Immature natural killer cell (primary cell): ENCODE results near the gene NLRP1. TPM values are rescaled to one million over a fixed set of nuclear protein-coding genes. Genes with fewer than 3 reads are reported as not detected.

Experiments used
- DNase-seq, 3 donors: peaks; one replicate each; pipeline ENCODE4 v3.0.0; 2022; ENCODE audit warnings: mixed read lengths in 1 of 3
- H3K27ac Mint-ChIP-seq, 6 donors: one replicate each; pipeline ENCODE4 v1.8.0; 2020; ENCODE audit warnings: mixed read lengths in 6 of 6, mild to moderate bottlenecking in 5 of 6, inconsistent platforms in 4 of 6, moderate library complexity in 3 of 6
- H3K27me3 Mint-ChIP-seq, 3 donors: one replicate each; pipeline ENCODE4 v1.8.0; 2020 to 2021; ENCODE audit warnings: low read depth in 3 of 3, mild to moderate bottlenecking in 3 of 3, mixed read lengths in 3 of 3, moderate library complexity in 3 of 3, inconsistent platforms in 1 of 3
- H3K36me3 Mint-ChIP-seq, 3 donors: one replicate each; pipeline ENCODE4 v1.8.0; 2020; ENCODE audit warnings: mixed read lengths in 3 of 3, inconsistent platforms in 2 of 3, mild to moderate bottlenecking in 2 of 3
- H3K4me1 Mint-ChIP-seq, 2 donors: one replicate each; pipeline ENCODE4 v1.8.0; 2020; ENCODE audit warnings: inconsistent platforms in 2 of 2, mild to moderate bottlenecking in 2 of 2, mixed read lengths in 2 of 2, moderate library complexity in 1 of 2
- H3K4me3 Mint-ChIP-seq, 5 donors: one replicate each; pipeline ENCODE4 v1.8.0; 2020; ENCODE audit warnings: mild to moderate bottlenecking in 5 of 5, mixed read lengths in 5 of 5, inconsistent platforms in 3 of 5, moderate library complexity in 3 of 5
- H3K9me3 Mint-ChIP-seq, 6 donors: one replicate each; pipeline ENCODE4 v1.8.0; 2020; ENCODE audit warnings: mild to moderate bottlenecking in 6 of 6, mixed read lengths in 6 of 6, inconsistent platforms in 4 of 6, moderate library complexity in 3 of 6
- polyA plus RNA-seq, 3 donors: library from polyadenylated mRNA; unstranded; fragments of 300-500 nt; fragmentation: Illumina TruSeq; gene quantifications; one replicate each; pipeline ENCODE4 v1.2.3, GENCODE V29; 2021

Gene NLRP1
- polyA plus RNA-seq, 3 donors from 2014 or later: 7.9 to 31.7 (median 10.5) TPM

- Mint-ChIP-seq H3K4me3 (no peak overlapping the region), H3K36me3 (peaks cover 23 to 57% (median 32%) of the 10 kb centered on the region in 3 donors), H3K4me1 (no peaks in the 10 kb centered on the region), H3K9me3 (no peaks in the 10 kb centered on the region), H3K27me3 (peaks cover 0 to 5% (median 2%) of the 10 kb centered on the region in 3 donors), H3K27ac (no peak overlapping the region)
- DNase-seq: no peak
These were observed 48.9 kb downstream of the NLRP1 start for GRCh38 chr17:5535436-5535835.

GRCh38 chr17:5533486-5534315, 50.6 kb downstream of the NLRP1 start:
- Mint-ChIP-seq H3K36me3 (peaks cover 32 to 57% (median 32%) of the 10 kb centered on the region in 3 donors), H3K27ac (no peak overlapping the region), H3K9me3 (no peaks in the 10 kb centered on the region), H3K4me1 (no peaks in the 10 kb centered on the region), H3K27me3 (peaks cover 0 to 3% (median 2%) of the 10 kb centered on the region in 3 donors), H3K4me3 (no peak overlapping the region)
- no peak for DNase-seq

GRCh38 chr17:5532581-5532980, 51.7 kb downstream of the NLRP1 start:
- no peak overlapping the region for H3K4me3 Mint-ChIP-seq

GRCh38 chr17:5531085-5531418, 53.3 kb downstream of the NLRP1 start:
- no peaks in the 10 kb centered on the region for H3K9me3 Mint-ChIP-seq
- peaks cover 30 to 64% (median 35%) of the 10 kb centered on the region in 3 donors for H3K36me3 Mint-ChIP-seq
- no peak overlapping the region for H3K4me3 Mint-ChIP-seq
- peaks cover 2 to 3% (median 3%) of the 10 kb centered on the region in 3 donors for H3K27me3 Mint-ChIP-seq
- peak overlapping the region in 1 of 6 donors; percentile 31 for H3K27ac Mint-ChIP-seq
- no peaks in the 10 kb centered on the region for H3K4me1 Mint-ChIP-seq
- no peak for DNase-seq

More at GRCh38 chr17:5532581-5532980, 51.7 kb downstream of the NLRP1 start:
- H3K4me1 Mint-ChIP-seq: no peaks in the 10 kb centered on the region
- no peak for DNase-seq
- H3K27ac Mint-ChIP-seq: no peak overlapping the region
- H3K9me3 Mint-ChIP-seq: no peaks in the 10 kb centered on the region
- H3K27me3 Mint-ChIP-seq: peaks cover 0 to 3% (median 2%) of the 10 kb centered on the region in 3 donors
- H3K36me3 Mint-ChIP-seq: peaks cover 34 to 62% (median 35%) of the 10 kb centered on the region in 3 donors

GRCh38 chr17:5530265-5531084, 53.8 kb downstream of the NLRP1 start:
- no peak overlapping the region for H3K4me3 Mint-ChIP-seq
- H3K27me3 Mint-ChIP-seq: peaks cover 2 to 3% (median 3%) of the 10 kb centered on the region in 3 donors
- H3K9me3 Mint-ChIP-seq: no peaks in the 10 kb centered on the region
- no peak for DNase-seq
- H3K4me1 Mint-ChIP-seq: no peaks in the 10 kb centered on the region
- H3K27ac Mint-ChIP-seq: peak overlapping the region in 2 of 6 donors; percentile 19 to 31
- H3K36me3 Mint-ChIP-seq: peaks cover 29 to 60% (median 30%) of the 10 kb centered on the region in 3 donors

- Mint-ChIP-seq H3K27me3 (peaks cover 1 to 3% (median 3%) of the 10 kb centered on the region in 3 donors), H3K36me3 (peaks cover 34 to 66% (median 35%) of the 10 kb centered on the region in 3 donors), H3K4me1 (no peaks in the 10 kb centered on the region), H3K9me3 (no peaks in the 10 kb centered on the region), H3K27ac (no peak overlapping the region), H3K4me3 (no peak overlapping the region)
- DNase-seq: no peak
These were observed 56.6 kb downstream of the NLRP1 start for GRCh38 chr17:5527601-5528250.

GRCh38 chr17:5526821-5527598, 57.3 kb downstream of the NLRP1 start:
- Mint-ChIP-seq H3K4me3 (no peak overlapping the region), H3K27me3 (peaks cover 1 to 5% (median 3%) of the 10 kb centered on the region in 3 donors), H3K9me3 (no peaks in the 10 kb centered on the region), H3K27ac (peak overlapping the region in 1 of 6 donors; percentile 21), H3K4me1 (no peaks in the 10 kb centered on the region), H3K36me3 (peaks cover 29 to 64% (median 30%) of the 10 kb centered on the region in 3 donors)
- DNase-seq: no peak

- Mint-ChIP-seq H3K4me1 (no peaks in the 10 kb centered on the region), H3K27me3 (peaks cover 2 to 5% (median 5%) of the 10 kb centered on the region in 3 donors), H3K9me3 (no peaks in the 10 kb centered on the region), H3K4me3 (no peak overlapping the region), H3K36me3 (peaks cover 18 to 50% (median 24%) of the 10 kb centered on the region in 3 donors), H3K27ac (peak overlapping the region in 3 of 6 donors; percentile 11 to 79 (median 64))
- DNase-seq: no peak
These were observed 61.1 kb downstream of the NLRP1 start for GRCh38 chr17:5523249-5523648.

- Mint-ChIP-seq H3K9me3 (no peaks in the 10 kb centered on the region), H3K27me3 (peaks cover 2 to 5% (median 5%) of the 10 kb centered on the region in 3 donors), H3K4me3 (no peak overlapping the region), H3K36me3 (peaks cover 23 to 56% (median 28%) of the 10 kb centered on the region in 3 donors), H3K4me1 (no peaks in the 10 kb centered on the region), H3K27ac (peak overlapping the region in 2 of 6 donors; percentile 26 to 56)
- DNase-seq: no peak
These were observed 61.8 kb downstream of the NLRP1 start for GRCh38 chr17:5522476-5522875.

- peaks cover 0 to 15% (median 7%) of the 10 kb centered on the region in 3 donors for H3K27me3 Mint-ChIP-seq
- H3K27ac Mint-ChIP-seq: peak overlapping the region in 2 of 6 donors; percentile 9 to 41
- no peak for DNase-seq
- peaks cover 40 to 62% (median 45%) of the 10 kb centered on the region in 3 donors for H3K36me3 Mint-ChIP-seq
- peaks cover 33 to 36% of the 10 kb centered on the region in 2 donors for H3K4me1 Mint-ChIP-seq
- no peaks in the 10 kb centered on the region for H3K9me3 Mint-ChIP-seq
- no peak overlapping the region for H3K4me3 Mint-ChIP-seq
These were observed 68.1 kb downstream of the NLRP1 start for GRCh38 chr17:5516060-5516792.

GRCh38 chr17:5514976-5515375, 69.3 kb downstream of the NLRP1 start:
- H3K36me3 Mint-ChIP-seq: peaks cover 35 to 54% (median 39%) of the 10 kb centered on the region in 3 donors

GRCh38 chr17:5513628-5514027, 70.7 kb downstream of the NLRP1 start:
- peaks cover 37 to 41% of the 10 kb centered on the region in 2 donors for H3K4me1 Mint-ChIP-seq
- no peaks in the 10 kb centered on the region for H3K9me3 Mint-ChIP-seq
- H3K27me3 Mint-ChIP-seq: peaks cover 0 to 15% (median 7%) of the 10 kb centered on the region in 3 donors
- H3K36me3 Mint-ChIP-seq: peaks cover 39 to 62% (median 41%) of the 10 kb centered on the region in 3 donors
- H3K27ac Mint-ChIP-seq: peak overlapping the region; percentile 36 to 87 (median 77)
- peak overlapping the region; percentile 44 to 72 (median 57) for H3K4me3 Mint-ChIP-seq
- peak; percentile 49 to 64 (median 64) for DNase-seq

More at GRCh38 chr17:5514976-5515375, 69.3 kb downstream of the NLRP1 start:
- Mint-ChIP-seq H3K9me3 (no peaks in the 10 kb centered on the region), H3K4me1 (peaks cover 37 to 41% of the 10 kb centered on the region in 2 donors), H3K4me3 (no peak overlapping the region), H3K27me3 (peaks cover 0 to 15% (median 7%) of the 10 kb centered on the region in 3 donors), H3K27ac (peak overlapping the region in 1 of 6 donors; percentile 53)
- DNase-seq: no peak
